Measurements from ENCODE around the gene GPC3.

Gene GPC3

DNA sequence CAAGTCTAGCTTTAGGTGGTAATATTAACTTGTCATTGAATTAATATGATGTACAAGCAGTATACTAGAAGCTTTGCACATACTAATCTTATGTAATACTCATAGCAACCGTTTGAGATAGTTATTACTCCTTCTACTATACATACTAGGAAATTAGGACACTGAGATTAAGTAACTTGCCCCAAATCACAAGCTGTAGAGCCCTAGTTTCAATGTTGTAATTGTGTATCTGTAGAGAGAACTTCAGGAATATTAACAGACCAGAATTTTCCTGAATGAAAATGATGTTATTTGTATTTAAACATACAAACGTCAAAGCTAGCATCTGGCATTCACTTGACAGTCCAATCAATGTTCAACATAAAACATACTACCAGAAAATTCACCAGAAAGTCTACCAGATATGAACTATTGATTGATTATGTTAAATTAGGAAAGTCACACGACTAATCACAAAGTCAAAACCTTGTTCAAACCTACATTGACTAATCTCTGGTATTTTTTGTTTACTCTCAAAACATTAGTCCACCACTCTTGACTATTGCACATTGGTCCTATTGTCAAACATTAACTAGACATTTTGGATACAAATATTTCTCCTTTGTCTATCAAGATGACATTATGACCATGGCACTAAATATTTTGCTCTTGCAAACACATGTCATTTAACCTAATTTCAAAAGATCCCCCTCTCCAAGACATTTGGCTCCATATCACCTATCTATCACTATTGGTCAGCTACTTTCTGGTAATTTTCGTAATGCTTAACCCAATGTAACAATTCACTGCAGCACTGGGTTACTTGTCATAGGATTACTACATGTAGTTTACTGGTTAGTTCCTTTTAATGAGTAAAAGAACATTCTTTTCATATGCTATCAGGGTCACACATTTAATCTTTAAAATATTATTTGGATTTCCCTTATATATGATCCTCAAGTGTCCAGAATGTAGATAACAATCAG is 100.7 kb downstream of the GPC3 start:
- DNase-seq (ENCODE audit: low spot score), result no peak

DNA sequence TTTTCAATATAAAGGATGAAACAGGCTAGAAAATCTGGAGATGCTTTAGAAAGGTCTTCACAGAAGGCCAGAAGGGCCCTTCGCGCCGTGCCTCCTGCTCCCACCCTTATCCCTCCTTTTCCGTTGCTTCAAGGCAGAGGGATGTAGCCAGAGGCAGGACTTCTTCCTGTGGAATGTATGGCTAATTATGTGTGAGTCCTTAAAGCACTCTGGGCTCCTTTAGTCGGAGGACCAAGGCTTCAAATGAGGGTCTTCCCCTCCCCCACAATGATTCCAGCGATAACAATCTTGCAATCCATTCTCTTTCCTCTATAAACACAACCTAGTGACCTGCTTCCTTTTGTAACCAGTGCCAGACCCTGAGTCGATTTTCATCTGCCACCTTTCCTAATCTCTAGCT is 103.5 kb downstream of the GPC3 start:
- DNase-seq (ENCODE audit: low spot score), result no peak

DNA sequence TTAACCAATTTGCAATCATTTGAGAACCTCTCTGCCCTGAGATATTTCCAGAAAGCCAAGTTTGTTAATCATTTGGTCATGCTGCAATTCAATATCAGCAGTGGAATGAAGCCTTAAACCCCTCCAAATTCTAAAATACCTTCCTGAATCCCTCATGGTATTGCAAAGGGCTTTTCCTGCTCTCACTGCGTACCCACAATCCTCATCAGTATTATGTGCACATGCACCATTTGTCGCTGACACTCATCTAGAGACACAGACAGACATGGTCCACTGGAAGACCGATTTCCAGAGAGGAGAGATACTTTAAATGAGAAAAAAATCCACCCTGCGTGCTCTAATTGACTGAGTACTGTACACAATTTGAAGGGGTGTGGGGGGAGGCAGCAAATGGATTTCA is 104.4 kb downstream of the GPC3 start:
- DNase-seq (ENCODE audit: low spot score), result no peak

DNA sequence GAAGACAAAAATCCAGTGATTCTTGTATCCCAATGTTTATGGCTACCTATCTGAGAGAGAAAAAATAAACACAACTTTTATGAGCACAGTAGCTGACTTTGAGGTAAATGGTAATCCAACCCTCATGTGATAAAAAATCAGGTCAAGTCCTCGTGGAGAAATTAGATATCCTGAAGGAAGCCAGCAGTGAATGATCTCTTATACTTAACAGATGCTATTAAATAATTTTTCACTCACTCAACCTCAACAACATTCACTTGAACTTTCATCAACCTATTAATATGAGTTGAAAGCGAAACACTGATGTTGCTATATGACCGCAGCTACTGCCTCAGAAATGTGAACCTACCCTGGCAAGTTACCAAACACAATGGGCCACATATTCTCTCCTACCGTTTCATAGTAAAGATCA is 105.4 kb downstream of the GPC3 start:
- DNase-seq (ENCODE audit: low spot score), result no peak

DNA sequence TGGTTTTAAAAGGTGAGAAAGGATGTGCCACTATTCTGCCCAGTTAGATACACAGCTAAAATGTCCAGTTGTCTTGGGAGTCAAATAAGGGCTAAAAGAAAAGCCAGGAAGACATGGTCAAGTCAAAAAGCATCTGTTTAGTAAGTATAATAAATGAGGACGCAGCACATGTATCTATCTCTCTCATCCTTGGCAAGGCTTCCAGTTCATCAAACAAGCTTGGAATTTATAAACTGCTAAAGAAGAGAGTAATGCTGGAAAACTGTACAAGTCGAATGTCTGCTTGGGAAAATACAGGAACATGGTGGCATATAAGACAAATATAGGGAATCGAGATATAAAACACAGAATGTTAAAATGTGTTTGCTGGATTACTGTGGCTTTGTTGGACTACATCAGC is 106.7 kb downstream of the GPC3 start:
- no peak for DNase-seq (ENCODE audit: low spot score)

DNA sequence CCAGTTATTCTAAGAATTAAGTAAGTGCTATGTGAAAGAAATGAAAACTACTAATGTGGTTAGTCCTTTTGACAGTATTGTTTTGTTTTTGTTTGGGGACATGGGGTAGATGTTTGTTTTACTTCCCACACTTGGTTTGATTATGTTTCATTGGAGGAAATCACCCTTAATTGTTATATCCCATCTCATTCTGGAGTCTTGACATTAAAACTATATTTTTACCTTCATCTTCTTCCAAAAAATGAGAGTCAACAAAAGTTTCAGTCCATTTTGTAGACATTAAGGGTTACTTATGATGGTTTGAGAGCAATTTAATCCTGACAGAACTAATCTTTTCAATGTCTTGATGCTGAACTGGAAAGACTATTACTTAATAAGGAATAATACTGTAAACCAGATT is 108.7 kb downstream of the GPC3 start:
- no peak for DNase-seq (ENCODE audit: low spot score)

DNA sequence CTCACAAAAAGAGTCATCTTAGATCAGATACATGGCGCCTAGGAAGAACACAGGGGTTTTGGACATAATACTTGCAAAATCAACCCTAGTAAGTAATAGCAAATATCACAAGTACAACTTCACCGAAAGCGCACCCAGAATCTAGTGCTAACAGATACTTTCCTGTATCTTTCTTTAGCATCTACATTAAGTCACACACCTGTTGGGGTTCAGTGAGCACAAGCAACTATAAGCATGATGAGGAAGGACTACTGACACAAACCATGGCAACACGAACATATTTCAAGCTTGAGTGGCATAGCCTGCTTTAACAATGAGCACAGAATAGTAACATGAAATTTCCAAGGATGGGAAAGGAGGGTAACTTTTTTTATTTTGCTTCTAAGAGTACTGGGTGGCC is 116.1 kb downstream of the GPC3 start:
- no peak for DNase-seq (ENCODE audit: low spot score)

DNA sequence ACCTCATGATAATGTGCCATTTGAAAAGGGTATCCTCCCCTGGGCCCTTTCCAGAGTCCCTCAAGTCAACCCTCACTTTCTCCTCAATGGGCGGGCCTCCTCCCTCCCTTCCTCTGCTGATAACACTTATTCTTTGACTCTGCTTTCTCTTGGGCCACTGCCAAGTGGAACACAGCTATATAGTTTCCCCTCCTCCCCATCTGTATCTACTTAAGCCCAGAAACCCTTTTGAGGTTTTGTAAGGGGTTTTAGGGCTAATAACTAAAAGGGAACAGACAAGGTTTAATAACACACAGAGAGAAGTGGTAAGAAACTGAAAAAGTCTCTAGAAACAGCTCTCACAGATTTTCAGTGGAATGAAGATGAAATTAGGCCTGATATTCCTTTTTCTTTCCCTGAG is 116.7 kb downstream of the GPC3 start:
- no peak for DNase-seq (ENCODE audit: low spot score)

DNA sequence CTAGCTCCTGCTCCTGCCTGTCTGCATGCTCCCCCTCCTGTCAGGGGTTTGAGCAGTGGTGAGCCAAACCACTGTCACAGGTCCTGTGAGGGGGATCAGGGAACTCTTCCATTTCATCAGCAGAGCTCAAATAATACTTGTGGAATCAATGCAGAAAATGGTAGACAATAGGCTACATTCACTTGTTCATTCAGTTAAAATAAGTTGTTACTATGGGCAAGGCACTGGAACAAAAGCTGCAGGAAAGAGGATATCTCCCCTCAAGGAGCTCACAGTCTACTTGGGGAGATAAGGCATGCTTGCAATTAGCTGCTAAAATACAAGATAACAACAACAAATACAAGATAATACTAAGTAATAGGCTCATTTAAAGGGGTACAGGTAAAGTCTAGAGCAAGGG is 117.1 kb downstream of the GPC3 start:
- DNase-seq (ENCODE audit: low spot score), result no peak

DNA sequence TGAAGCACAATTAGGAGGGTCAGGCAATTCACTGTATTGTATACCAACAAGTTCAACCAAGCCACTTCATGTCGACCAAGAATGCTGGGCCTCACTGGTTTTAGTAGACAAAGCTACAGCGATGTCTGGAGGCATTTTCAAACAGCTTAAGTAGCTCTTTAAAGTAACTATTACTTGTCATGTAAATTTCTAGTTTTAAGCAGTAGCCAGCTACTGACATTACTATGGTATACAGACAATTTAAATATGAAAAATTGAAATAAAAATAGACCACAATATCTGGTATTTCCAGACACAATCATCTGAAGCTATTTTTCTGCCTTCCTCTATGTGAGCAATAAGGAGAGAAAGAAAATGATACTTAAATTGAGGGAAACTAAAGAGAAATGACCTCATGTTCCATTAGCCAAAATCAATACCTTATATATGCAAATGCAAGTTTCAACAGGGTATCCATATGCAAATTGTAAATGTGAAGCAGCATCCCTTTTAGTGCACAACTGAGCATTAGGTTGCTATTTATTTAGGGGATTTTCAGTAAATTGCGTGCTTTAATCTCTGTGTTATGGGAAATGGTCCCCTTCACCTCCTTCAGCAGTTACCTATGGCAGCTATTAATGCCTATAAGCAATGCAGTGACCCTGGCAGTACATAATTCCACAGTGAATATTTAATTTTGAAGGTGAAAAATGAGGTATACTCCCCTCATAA is 119.5 kb downstream of the GPC3 start:
- no peak for DNase-seq (ENCODE audit: low spot score)

DNA sequence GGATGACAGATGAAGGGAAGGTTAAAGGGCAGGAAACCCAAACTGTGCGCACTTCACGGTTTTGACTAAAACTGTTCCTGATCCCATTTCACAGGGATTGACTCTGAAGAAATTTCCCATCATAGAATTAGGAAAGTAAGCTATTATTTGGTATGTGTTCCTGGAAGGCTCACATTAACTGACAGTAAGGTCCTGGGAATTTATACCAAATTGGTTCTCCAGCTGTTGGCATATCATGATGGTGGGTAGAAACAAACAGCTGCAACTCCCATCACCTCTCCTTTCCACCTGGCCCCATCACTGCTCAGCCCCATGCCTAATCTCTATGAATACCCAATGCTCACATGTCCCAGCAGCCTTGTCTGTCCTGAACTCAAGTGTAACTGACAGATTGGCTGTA is 121.2 kb downstream of the GPC3 start:
- DNase-seq (ENCODE audit: low spot score), result no peak

DNA sequence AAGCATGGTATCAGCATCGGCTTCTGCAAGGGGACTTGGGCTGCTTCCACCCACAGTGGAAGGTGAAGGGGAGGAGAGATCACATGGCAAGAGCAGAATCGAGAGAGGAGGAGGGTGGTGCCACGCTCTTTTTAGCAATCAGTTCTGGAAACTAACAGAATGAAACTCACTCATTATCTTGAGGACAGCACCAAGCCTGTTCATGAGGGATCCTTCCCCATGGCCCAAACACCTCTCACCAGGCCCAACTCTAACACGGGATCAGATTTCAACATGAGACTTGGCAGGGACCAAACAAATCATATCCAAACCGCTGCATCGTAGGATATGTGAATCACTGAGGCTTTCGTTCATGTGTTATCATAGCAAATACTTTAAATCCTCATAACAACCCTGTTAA is 125.5 kb downstream of the GPC3 start:
- no peak for DNase-seq (ENCODE audit: low spot score)

DNA sequence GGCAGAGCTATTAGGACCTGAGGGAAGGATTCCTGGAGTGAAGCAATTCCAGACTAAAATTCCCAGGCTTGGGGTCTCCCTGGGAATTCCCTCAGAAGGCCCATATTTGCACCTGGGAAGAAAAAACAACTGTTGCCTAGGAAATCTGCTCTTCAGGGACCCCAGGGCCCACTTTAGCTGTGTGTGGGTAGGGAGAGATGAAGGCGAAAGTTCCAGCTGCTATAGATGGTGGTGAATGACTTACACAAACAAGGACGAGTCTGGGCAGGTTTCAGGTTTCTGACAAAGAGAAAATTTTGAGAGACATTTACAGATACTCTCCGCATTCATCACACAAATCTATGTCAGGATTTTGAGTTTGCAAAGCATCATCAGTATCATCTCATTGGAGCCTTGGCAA is 126.1 kb downstream of the GPC3 start:
- no peak for DNase-seq (ENCODE audit: low spot score)

DNA sequence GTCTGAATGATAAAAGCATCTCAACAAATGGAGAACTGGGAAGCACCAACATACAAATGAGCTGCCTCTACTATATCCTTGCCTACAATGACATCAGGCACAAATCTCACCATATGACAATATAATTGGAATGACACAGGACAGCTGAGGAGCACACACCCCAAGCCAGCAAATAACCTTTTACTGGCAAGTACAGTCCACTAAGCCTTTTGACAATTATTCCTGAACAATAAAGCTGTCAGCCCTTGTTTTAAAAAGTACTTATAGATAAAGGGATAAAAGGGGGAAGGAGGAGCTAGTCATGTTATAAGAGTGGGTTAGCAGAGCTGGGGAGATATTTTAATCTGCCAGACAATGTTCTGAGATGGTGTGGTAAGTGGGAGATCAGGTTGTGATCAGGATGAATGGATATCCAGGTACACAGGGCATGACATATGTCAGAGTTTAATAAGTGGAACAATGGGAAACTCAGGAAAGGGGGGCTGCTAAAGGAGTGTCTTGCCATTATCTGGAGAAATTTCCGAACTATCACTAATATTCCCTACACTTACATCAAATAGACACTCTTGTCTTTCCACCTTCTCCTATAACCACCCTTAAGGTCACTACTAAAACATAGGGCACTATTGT is 127.6 kb downstream of the GPC3 start:
- DNase-seq (ENCODE audit: low spot score), result no peak

DNA sequence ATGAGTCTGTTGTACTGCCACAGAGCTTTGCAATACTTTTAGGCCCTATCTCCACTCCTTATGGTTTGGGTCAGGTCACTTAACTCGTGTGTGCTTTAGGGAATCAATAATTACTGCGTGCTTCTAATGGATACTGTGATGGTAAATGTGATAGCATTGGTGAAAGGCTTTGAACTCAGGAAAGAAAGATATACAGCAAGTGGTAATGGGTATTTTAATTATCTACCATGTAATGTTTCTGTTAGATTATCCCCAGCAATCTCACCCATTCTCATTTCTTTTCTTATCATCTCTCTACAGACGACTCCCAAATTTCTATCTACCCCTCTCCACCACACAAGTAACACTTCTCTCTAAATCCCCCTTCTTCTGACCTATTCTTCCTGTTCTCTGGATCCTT is 128.6 kb downstream of the GPC3 start:
- no peak for DNase-seq (ENCODE audit: low spot score)

DNA sequence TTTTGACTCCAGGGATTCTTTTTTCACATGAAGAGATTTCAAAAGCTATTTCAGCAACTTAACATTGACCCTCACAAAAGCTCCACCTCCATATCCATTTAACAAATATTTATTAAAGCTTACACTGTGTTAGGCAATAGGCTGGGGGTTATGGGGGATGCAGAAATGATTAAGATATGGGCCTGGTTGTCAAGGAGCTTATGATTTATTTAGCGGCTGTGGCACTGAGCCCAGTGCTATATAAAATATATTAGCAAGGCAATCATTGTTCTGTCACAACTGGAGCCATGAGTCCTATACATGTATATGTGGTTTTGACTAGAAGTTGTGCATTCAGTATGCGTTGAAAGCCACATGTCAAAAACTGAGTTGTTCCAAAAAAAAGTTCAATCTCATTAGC is 131.1 kb downstream of the GPC3 start:
- no peak for DNase-seq (ENCODE audit: low spot score)

DNA sequence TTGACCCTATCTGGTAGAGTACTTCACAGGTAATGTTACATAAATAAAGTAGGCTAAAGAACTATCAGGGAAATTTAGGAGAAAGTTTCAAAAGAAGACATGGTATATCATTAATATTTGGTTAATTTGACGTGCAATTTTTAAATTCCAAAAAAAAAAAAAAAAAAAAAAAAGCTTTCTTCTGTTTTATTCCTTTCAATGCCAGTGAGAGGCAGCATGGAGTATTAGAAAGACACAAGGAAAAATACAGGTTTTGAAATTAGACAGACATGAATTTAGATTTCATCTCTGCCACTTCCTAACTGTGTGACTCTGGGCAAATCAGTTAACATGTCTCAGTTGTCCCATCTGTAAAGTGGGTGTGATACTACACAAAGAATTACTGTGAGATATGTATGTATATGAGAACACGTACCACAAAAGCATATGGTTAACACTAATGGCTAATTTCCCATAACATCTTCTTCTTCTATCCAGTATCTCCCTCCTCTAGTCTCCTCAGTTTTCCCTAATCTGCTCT is 132.5 kb downstream of the GPC3 start:
- no peak for DNase-seq (ENCODE audit: low spot score)

DNA sequence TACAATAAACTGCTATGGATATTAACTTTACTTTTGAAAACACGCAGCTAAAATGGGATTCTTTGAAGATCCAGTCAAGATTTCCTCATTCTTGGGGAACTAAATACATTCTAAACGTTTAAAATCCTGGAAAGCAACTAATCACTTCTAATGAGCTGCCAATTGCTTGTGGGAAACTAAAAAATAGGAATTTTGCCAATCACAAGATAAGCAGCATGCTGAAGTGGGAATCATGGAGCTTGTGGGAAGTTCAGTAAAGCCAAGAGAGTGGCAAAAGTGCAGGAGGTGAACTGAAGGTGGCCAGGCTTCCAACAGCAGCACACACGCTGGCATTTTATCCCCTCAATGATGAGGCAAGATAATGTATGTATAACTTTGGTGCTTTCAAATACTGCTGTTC is 133.0 kb downstream of the GPC3 start:
- DNase-seq (ENCODE audit: low spot score), result no peak

DNA sequence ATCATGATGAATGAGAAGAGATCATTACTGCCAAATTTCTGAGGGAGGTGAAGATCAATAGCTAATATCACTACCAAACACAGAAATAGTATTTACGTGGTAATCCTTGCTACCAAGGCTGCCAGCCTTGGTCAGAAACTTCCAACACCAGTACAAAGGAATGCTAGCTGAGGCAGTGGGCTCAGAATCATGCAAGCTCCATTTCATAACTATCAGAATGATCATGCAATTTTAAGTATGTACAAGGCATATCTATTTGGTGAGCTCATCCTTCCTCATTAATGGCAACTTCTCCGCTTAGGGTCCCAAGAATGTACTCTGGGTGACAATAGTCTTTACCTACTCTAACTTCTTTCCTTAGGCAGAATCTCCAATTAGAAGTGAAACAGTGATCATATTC is 135.0 kb downstream of the GPC3 start:
- DNase-seq (ENCODE audit: low spot score), result no peak

DNA sequence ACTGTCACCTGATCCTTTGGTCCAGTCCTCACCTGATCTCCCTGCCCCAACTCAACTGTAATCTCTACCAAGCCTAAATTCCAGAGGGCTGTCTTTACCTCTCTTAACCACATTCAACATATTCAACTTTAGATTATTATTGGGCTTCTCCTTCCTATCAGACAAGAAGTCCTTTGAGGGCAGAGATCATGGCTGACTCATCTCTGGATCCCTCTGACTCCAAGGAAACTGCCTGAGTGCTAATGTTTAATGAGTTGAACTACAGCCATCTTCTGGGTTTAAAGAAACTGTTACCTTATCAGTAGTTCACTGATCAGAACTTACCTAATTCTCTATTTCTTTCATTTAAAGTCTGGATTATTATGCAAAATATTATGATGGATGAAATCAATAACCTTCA is 135.7 kb downstream of the GPC3 start:
- no peak for DNase-seq (ENCODE audit: low spot score)

DNA sequence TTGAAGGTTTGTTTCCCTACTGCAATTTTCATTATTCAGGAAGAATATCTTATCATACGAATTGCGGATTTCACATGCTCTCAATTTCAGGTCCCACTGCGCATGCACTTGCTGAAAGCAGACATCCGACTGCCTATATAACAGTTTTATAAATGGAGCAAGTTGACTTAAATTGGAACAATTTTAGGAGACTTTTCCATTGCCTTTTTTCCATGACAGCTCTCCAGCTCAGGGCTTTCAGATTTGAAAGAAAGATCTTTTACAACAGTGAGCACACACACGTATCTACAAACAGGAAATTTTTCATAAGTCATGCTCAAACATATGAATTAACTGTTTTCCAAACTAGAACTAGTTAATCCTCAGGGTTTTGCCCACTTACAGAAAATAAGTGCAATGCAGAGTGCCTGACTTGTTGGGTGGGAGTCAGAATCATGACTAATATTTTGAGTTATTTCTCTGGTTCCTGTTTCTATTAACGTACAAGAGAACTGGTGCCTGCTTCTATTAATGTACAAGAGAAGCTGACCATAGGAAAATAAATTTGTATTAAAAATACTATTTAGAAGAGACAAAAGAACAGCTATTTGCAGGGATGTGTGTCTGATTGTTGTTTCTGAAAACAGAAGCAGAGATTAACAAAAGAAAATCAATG is 137.9 kb downstream of the GPC3 start:
- DNase-seq (ENCODE audit: low spot score), result no peak

DNA sequence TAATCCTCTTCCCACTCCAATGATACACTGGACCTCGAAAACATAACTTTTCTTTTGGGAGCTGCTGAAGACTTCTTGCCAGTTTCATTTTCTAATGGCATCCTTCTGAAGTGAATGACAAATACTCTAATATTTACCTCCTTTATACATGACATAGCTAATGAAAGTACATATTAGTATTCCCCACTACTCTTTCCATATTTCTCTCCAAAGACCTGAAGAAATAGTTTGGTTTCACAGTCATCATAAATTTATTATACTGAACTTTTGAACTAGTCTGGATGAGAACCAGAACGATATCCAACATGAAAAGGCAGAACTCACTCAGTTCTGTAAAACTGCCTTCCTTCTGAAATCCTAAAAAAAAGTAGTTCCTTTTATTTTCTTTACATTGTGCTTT is 139.1 kb downstream of the GPC3 start:
- DNase-seq (ENCODE audit: low spot score), result no peak
